Heart left ventricle (tissue), 13 donors: ENCODE results near the gene CRIM1.

Experiments
- POLR2A ChIP-seq, 2 donors: fragments of 450-650 bp; IDR thresholded peaks; one replicate each; pipeline ENCODE4 v1.6.1; 2017; ENCODE audit warnings: antibody characterized with exemption in 2 of 2, mild to moderate bottlenecking in 2 of 2, moderate library complexity in 2 of 2
- TF ChIP-seq, protein P1 (sequence below), 12 donors: fragments of 200-600 bp; sonication (generic) in 4 of 12; IDR thresholded peaks; one replicate each; pipeline versions ENCODE4 v1.5.0 to v1.8.0; 2018 to 2022; ENCODE audit warnings: antibody characterized with exemption in 12 of 12, mild to moderate bottlenecking in 5 of 12
- donor health status: ischemic (EF 13 %, LVEDD 7.1; RV severe dilation, severe dysfunction).
- donor health status: DM: no; HTN: yes; CAD: no.
- donor health status: DM: no; HTN: no; CAD: no.
- donor health status: ischemic (EF 25% LVEDD 6.9; RV normal size, moderate dysfunction).
- donor health status: ischemic (EF 25% LVEDD 5.7; RV mildly dilated, moderate dysfunction).
- donor health status: ischemic (EF 35%, LVEDD 5.7; RV mildly dilated, moderate dysfunction).
- donor health status: nonischemic (EF 11% LVEDD 7.7; RV severe dilation, severe dysfunction).
- donor health status: DM: yes; HTN: yes; CAD: no.
- donor health status: PGD.
- donor health status: ischemic (EF 29% LVEDD 5.4; RV normal size, mild dysfunction).
- donor health status: nonischemic (EF 23%, LVEDD 6.1; RV moderate dilation, normal function).

DNA sequence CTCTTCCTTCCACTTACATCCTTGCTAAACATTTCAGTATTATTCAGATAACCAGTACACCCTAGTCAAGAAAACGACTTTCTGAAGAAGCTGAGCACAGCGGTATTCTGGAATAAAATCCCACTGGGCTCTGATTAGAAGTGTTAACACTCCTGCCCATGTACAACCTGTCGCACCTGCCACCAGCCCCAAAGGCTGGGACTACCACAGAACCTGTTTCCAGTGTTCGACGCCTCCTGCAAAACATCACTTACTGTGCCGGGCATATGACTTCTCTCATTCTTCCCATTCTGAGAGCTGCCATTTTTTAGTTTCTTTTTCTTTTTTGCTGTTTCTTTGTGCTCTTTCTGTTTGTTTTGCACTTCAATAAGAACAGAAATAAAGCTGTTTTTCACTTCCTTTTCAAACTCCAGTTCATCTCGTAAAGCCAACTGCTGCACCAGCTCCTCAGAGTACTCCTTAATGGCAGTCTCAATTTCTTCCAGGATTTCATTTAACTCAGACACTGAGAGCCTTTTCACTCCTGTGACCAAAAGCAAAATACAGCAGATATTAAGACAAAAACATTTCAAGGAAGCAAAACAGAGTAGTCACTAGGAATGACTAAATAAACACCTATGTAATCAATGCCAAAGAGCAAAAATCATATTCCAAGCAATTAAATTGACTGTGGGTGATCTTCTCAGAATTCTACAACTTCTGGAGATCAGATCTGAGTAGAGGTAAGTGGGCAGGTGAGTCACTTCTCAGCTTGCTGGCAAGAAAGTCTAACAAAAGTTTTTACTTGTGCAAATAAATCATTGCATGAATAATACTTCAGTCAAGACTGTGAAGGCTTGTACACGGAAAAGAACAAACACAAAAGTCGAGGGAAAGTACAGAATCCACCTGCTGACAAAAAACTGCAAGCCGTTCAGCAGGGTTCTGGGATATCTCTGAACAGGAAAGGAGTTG is 223.0 kb downstream of the CRIM1 start:
- TF ChIP-seq, protein P1, sequence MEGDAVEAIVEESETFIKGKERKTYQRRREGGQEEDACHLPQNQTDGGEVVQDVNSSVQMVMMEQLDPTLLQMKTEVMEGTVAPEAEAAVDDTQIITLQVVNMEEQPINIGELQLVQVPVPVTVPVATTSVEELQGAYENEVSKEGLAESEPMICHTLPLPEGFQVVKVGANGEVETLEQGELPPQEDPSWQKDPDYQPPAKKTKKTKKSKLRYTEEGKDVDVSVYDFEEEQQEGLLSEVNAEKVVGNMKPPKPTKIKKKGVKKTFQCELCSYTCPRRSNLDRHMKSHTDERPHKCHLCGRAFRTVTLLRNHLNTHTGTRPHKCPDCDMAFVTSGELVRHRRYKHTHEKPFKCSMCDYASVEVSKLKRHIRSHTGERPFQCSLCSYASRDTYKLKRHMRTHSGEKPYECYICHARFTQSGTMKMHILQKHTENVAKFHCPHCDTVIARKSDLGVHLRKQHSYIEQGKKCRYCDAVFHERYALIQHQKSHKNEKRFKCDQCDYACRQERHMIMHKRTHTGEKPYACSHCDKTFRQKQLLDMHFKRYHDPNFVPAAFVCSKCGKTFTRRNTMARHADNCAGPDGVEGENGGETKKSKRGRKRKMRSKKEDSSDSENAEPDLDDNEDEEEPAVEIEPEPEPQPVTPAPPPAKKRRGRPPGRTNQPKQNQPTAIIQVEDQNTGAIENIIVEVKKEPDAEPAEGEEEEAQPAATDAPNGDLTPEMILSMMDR (IDR thresholded peaks at IDR 0.05): no peak
- TF ChIP-seq POLR2A (IDR thresholded peaks at IDR 0.05): no peak
